Esophagus squamous epithelium (tissue), 4 donors: ENCODE data around the gene LCE6A.

Source experiments
- POLR2A ChIP-seq, 4 donors: fragments of 450-650 bp; IDR thresholded peaks; one replicate each; pipeline ENCODE4 v1.6.1; 2017; ENCODE audit warnings: antibody characterized with exemption in 4 of 4, mild to moderate bottlenecking in 4 of 4, moderate library complexity in 3 of 4
- TF ChIP-seq, protein P1 (sequence below), 6 experiments: fragments of 450-650 bp in 4 of 6; fragments of 200-600 bp in 2 of 6; sonication (generic) in 2 of 6; IDR thresholded peaks; one replicate each; pipeline ENCODE4 v1.5.1; 2016 to 2019; ENCODE audit warnings: antibody characterized with exemption in 6 of 6, mild to moderate bottlenecking in 4 of 6, moderate library complexity in 4 of 6

DNA sequence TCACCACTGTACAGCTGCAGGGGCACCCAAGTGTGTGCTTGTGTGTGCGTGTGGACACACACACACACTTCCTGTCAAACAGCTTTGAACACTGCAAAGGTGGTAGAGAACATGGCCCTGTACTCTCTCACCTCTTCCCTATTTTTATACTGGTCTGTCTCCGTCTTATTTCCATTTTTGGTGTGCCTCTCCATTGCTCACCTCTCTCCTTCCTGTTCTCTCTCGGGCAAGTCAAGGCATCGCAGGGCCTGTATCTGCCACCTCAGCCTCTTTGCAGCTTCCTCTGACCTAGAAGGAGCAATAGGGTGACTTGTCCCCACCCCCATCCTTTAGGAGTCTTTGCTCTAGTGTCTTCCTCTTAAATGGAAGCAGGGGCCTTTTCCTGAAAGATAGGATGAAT lies 37.7 kb downstream of the LCE6A start:
- TF ChIP-seq, protein P1, sequence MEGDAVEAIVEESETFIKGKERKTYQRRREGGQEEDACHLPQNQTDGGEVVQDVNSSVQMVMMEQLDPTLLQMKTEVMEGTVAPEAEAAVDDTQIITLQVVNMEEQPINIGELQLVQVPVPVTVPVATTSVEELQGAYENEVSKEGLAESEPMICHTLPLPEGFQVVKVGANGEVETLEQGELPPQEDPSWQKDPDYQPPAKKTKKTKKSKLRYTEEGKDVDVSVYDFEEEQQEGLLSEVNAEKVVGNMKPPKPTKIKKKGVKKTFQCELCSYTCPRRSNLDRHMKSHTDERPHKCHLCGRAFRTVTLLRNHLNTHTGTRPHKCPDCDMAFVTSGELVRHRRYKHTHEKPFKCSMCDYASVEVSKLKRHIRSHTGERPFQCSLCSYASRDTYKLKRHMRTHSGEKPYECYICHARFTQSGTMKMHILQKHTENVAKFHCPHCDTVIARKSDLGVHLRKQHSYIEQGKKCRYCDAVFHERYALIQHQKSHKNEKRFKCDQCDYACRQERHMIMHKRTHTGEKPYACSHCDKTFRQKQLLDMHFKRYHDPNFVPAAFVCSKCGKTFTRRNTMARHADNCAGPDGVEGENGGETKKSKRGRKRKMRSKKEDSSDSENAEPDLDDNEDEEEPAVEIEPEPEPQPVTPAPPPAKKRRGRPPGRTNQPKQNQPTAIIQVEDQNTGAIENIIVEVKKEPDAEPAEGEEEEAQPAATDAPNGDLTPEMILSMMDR (IDR thresholded peaks at IDR 0.05) = no peak
- TF ChIP-seq POLR2A (IDR thresholded peaks at IDR 0.05) = no peak
